ENCODE measurements around the gene TBCB. TPM values are rescaled to one million over a fixed set of nuclear protein-coding genes. Genes with fewer than 3 reads are reported as not detected.

TBCB gene
- total RNA-seq, 4 donors from 2014 or later: 57.2 to 143 (median 104) TPM

DNA sequence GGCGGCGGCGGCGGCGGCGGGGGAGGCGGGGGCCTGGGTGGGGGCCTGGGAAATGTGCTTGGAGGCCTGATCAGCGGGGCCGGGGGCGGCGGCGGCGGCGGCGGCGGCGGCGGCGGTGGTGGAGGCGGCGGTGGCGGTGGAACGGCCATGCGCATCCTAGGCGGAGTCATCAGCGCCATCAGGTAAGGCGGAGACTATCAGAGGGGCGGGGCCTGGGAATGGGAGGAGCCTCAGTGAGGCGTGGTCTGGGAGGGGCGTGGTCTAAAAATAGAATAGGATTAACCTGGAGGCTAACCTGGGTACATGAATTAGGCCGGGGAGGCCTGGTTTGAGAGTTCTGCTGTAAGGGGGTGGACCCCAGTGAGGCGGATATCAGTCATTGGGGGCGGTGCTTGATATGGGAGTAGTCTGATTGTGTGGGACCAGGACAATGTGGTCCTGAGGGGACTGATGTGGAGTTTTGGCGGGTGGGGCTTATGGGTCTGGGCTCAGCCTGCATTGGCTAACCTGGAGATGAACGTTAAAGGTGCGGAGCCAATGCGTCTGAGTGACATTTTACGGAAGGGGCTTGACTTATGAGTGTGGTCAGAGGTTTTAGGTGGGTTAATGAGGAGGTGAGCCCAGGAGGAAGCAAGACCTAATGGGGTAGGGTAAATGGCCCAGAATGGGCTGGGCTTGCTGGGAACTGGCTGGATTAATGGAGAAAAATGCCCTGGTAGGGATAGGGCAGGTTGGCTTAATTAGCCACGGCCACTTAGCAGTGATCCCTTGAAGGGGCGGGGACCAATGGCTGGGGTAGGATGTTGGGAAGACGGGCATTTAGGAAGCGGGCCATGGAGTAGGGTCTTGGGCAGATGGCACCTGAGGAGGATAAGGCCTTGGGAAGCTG, 26.0 kb downstream of the TBCB start:
- intact Hi-C loops (cut with DNase I): no loop called here
- no peaks in the 10 kb centered on the region for H3K9me3 ChIP-seq
- H3K4me1 ChIP-seq: peaks cover 5 to 26% of the 10 kb centered on the region in 2 donors
- TF ChIP-seq POLR2A (IDR thresholded peaks at IDR 0.05): peak in 1 of 2 donors; percentile 76
- TF ChIP-seq, protein P1, sequence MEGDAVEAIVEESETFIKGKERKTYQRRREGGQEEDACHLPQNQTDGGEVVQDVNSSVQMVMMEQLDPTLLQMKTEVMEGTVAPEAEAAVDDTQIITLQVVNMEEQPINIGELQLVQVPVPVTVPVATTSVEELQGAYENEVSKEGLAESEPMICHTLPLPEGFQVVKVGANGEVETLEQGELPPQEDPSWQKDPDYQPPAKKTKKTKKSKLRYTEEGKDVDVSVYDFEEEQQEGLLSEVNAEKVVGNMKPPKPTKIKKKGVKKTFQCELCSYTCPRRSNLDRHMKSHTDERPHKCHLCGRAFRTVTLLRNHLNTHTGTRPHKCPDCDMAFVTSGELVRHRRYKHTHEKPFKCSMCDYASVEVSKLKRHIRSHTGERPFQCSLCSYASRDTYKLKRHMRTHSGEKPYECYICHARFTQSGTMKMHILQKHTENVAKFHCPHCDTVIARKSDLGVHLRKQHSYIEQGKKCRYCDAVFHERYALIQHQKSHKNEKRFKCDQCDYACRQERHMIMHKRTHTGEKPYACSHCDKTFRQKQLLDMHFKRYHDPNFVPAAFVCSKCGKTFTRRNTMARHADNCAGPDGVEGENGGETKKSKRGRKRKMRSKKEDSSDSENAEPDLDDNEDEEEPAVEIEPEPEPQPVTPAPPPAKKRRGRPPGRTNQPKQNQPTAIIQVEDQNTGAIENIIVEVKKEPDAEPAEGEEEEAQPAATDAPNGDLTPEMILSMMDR (IDR thresholded peaks at IDR 0.05): no peak
- 35 to 45% methylated on average over 18 to 25 of the region's 42 CpGs for WGBS, 2 donors
- peak overlapping the region; percentile 91 to 97 (median 96) for H3K27ac ChIP-seq
- DNase-seq: peak; percentile 76 to 83
- H3K27me3 ChIP-seq: no peaks in the 10 kb centered on the region
- peaks cover 29 to 35% of the 10 kb centered on the region in 2 donors for H3K36me3 ChIP-seq
- peak overlapping the region in 2 of 3 donors; percentile 68 to 85 for H3K4me3 ChIP-seq (replicated peaks in 1 of 3)

DNA sequence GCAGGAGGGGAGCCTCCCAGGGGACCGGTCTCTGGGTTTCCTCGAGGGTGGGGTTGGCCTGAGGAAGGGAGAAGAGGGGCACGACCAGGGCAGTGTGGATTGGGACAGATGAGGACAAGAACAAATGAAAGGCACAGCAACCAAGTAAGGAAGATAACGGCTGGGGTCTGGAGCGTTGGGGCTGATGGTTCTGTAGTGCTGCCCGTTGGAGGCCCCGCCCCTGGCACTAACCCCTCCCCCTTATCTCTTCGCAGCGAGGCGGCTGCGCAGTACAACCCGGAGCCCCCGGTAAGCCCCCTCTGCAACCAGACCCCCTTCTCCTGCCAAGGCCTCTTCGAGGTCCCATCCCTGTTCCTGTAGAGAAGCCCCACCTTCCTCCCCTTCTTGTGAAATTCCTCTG, 26.8 kb downstream of the TBCB start:
- H3K4me3 ChIP-seq (replicated peaks in 1 of 3): no peak overlapping the region
- no peaks in the 10 kb centered on the region for H3K27me3 ChIP-seq
- peaks cover 37 to 42% of the 10 kb centered on the region in 2 donors for H3K36me3 ChIP-seq
- DNase-seq: no peak
- TF ChIP-seq, protein P1 (IDR thresholded peaks at IDR 0.05): no peak
- TF ChIP-seq POLR2A (IDR thresholded peaks at IDR 0.05): no peak
- intact Hi-C loops (cut with DNase I): no loop called here
- H3K27ac ChIP-seq: no peak overlapping the region
- peaks cover 3 to 18% of the 10 kb centered on the region in 2 donors for H3K4me1 ChIP-seq
- 94% methylated on average over 14 of the region's 14 CpGs for WGBS, 2 donors
- H3K9me3 ChIP-seq: no peaks in the 10 kb centered on the region

DNA sequence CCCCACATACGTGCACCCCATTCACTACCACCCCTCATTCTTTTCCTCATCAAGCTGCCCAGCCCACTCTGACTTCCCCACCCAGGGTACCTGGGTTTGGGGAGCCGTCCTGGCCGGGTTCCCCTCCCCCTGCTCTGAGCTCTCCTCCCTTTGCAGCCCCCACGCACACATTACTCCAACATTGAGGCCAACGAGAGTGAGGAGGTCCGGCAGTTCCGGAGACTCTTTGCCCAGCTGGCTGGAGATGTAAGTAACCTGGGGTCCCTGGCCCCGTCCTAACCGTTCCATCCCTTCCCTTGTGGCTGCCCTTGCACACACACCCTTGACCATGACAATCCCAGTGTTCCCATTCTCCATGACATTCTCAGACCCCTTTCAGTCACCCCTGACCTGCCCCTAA, 27.2 kb downstream of the TBCB start:
- no peaks in the 10 kb centered on the region for H3K9me3 ChIP-seq
- 94% methylated on average over 9 of the region's 9 CpGs for WGBS, 2 donors
- no peak for TF ChIP-seq POLR2A (IDR thresholded peaks at IDR 0.05)
- TF ChIP-seq, protein P1 (IDR thresholded peaks at IDR 0.05): no peak
- H3K27me3 ChIP-seq: no peaks in the 10 kb centered on the region
- peaks cover 0 to 14% of the 10 kb centered on the region in 2 donors for H3K4me1 ChIP-seq
- no peak for DNase-seq
- no peak overlapping the region for H3K27ac ChIP-seq
- no peak overlapping the region for H3K4me3 ChIP-seq (replicated peaks in 1 of 3)
- intact Hi-C loops (cut with DNase I): no loop called here
- H3K36me3 ChIP-seq: peaks cover 41 to 45% of the 10 kb centered on the region in 2 donors

DNA sequence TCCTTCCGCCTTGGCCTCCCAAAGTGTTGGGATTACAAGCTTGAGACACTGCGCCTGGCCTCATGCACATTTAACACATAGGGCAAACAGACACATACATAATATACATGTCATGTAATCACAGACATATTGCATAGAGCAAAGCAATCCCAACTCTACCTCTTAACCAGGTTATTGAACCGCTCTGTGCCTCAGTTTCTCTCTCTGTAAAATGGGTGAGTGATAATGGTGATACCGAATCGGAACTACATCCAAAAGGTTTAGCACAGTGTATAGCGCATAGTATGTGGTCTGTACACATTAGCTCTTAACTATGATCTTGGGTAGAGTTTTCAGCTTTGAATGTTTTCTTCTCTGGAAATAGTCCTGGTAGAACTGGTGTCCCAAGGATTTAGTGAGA, 29.4 kb downstream of the TBCB start:
- DNase-seq: no peak
- WGBS, 2 donors: 98 to 99% methylated on average over 6 of the region's 6 CpGs
- no peak overlapping the region for H3K27ac ChIP-seq
- no peaks in the 10 kb centered on the region for H3K9me3 ChIP-seq
- TF ChIP-seq, protein P1 (IDR thresholded peaks at IDR 0.05): no peak
- no peak for TF ChIP-seq POLR2A (IDR thresholded peaks at IDR 0.05)
- peaks cover 52 to 60% of the 10 kb centered on the region in 2 donors for H3K36me3 ChIP-seq
- H3K27me3 ChIP-seq: no peaks in the 10 kb centered on the region
- H3K4me3 ChIP-seq (replicated peaks in 1 of 3): no peak overlapping the region
- H3K4me1 ChIP-seq: peaks cover 0 to 13% of the 10 kb centered on the region in 2 donors
- intact Hi-C loops (cut with DNase I): no loop called here
